Activated T-helper 1 cell treated with anti-CD3 and anti-CD28 coated beads, Interleukin-12 subunit alpha, Interleukin-12 subunit beta, Interleukin-2, Interleukin-4 antibody, amounts not matched to agents 30 ng/mL and 10 ng/mL and 1 ng/mL, durations not matched to agents 14 hours and 24 hours and 36 hours (primary cell): Measurements from ENCODE around the gene GPR152. TPM values are rescaled to one million over a fixed set of nuclear protein-coding genes. Genes with fewer than 3 reads are reported as not detected.

Experiments
- DNase-seq: peaks from one replicate; pipeline ENCODE4 v3.0.0; 2021; ENCODE audit warnings: low spot score
- H3K27ac Mint-ChIP-seq: one replicate; pipeline ENCODE4 v1.8.0; 2021; ENCODE audit warnings: mild to moderate bottlenecking, mixed read lengths
- H3K27me3 Mint-ChIP-seq: one replicate; pipeline ENCODE4 v1.8.0; 2022; ENCODE audit warnings: mild to moderate bottlenecking, moderate library complexity, mixed read lengths; ENCODE audit not compliant: insufficient read depth
- H3K36me3 Mint-ChIP-seq: one replicate; pipeline ENCODE4 v1.8.0; 2021; ENCODE audit warnings: low read depth, mixed read lengths
- H3K4me1 Mint-ChIP-seq: one replicate; pipeline ENCODE4 v1.8.0; 2021; ENCODE audit warnings: low read depth, mixed read lengths
- H3K4me3 Mint-ChIP-seq: one replicate; pipeline ENCODE4 v1.8.0; 2021; ENCODE audit warnings: mild to moderate bottlenecking, moderate library complexity, mixed read lengths
- H3K9me3 Mint-ChIP-seq: one replicate; pipeline ENCODE4 v1.8.0; 2021; ENCODE audit warnings: mixed read lengths
- intact Hi-C: fragments of 100-400 bp; cut with micrococcal nuclease; formaldehyde crosslinking; loops from one replicate; pipeline ENCODE4 v1.15.1; 2024
- total RNA-seq: library from RNA; stranded (reverse); gene quantifications from 2 replicates; pipeline ENCODE4 v1.2.3, GENCODE V29; 2022

GPR152 gene
- total RNA-seq, 1 donor from 2014 or later, result not detected

DNA sequence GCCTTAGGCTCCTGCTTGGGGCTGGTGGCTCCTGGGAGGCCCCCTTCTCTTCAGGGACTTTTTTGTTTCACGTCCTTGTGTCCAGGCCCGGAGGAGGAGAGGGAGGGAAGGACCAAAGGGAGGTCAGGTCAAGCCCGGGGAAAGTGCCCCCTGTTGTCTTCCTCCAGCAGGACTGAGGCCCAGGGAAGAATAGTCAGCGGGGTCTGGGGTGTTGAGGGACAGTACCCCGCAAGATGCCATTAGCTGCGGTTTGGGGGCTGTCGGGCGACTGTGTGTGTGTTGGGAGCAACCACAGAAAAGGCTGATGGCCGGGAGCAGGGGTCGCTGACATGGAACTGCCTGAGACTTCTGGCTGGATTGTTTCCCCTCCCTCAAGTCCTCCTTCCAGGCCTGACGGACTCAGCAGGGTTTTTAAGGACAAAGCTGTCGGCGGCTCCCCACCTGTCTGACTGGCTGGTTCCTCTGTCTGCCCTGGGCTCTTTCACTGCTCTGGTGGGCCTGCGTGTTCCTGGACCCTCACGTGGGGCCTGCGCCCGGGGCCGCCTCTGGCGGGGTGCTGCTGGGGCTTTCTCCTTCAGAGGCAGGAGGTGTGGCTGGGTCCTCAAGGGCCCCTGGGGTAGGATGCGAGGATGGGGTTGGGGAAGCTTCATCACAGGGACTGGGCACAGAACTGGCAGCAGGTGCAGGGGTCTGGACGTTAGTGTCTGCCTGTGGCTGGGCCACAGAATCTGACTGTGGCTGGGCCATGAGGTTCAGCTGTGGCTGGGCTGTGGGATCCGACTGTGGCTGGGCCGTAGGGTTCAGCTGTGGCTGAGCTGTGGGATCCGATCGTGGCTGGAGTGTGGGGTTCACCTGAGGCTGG, 1.5 kb downstream of the GPR152 start:
- intact Hi-C loops, result no loop called here

GRCh38 chr11:67449116-67449844, 3.2 kb downstream of the GPR152 start:
- intact Hi-C loops, result no loop called here

More for the DNA sequence above, 1.5 kb downstream of the GPR152 start:
- H3K4me1 Mint-ChIP-seq, result peaks cover 17% of the 10 kb centered on the region
- H3K36me3 Mint-ChIP-seq, result no peaks in the 10 kb centered on the region
- H3K27me3 Mint-ChIP-seq, result peaks cover 3% of the 10 kb centered on the region
- H3K27ac Mint-ChIP-seq, result peak overlapping the region; percentile 7
- no peak overlapping the region for H3K4me3 Mint-ChIP-seq
- H3K9me3 Mint-ChIP-seq, result no peaks in the 10 kb centered on the region
- no peak for DNase-seq

DNA sequence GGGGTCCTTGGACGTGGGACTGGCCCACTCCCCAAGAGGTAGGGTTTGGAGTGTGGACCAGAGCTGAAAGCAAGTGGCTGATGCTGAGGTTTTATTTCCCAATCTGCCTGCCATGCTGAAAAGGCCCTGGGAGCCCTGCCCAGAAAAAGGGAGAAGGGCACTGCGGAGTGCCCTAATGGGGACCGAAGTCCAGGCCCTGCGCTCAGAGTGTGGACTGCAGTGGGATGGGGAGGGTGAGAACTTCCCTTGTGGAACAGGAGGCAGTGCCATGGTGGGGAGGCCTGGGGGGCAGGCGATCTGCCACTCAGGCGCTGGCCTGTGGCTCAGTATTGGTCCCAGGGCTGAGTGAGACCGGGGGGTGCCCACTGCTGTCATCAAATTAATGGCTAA, 4.3 kb downstream of the GPR152 start:
- Mint-ChIP-seq H3K4me1 (peaks cover 32% of the 10 kb centered on the region), H3K27ac (no peak overlapping the region), H3K36me3 (no peaks in the 10 kb centered on the region), H3K27me3 (peaks cover 3% of the 10 kb centered on the region), H3K9me3 (no peaks in the 10 kb centered on the region), H3K4me3 (no peak overlapping the region)
- no peak for DNase-seq
- intact Hi-C loops, result no loop called here

More at GRCh38 chr11:67449116-67449844, 3.2 kb downstream of the GPR152 start:
- H3K4me1 Mint-ChIP-seq, result peaks cover 32% of the 10 kb centered on the region
- H3K27me3 Mint-ChIP-seq, result peaks cover 3% of the 10 kb centered on the region
- no peaks in the 10 kb centered on the region for H3K36me3 Mint-ChIP-seq
- no peak overlapping the region for H3K27ac Mint-ChIP-seq
- no peak for DNase-seq
- no peaks in the 10 kb centered on the region for H3K9me3 Mint-ChIP-seq
- no peak overlapping the region for H3K4me3 Mint-ChIP-seq

DNA sequence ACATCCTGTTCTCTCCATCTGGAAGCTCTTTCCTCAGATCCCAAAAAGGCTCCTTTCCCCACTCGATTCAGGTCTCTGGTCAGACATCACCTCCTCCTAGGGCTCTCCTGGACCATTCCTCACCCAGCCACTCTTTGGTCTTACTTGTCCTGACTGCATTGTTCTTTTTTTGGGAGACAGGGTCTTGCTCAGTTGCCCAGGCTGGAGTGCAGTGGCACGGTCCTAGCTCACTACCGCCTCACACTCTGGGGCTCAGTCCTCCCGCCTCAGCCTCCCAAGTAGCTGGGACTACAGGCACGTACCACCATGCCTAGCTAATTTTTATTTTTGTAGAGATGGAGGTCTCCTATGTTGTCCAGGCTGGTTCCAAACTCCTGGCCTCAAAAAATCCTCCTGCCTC, 7.0 kb downstream of the GPR152 start:
- intact Hi-C loops, result no loop called here
- Mint-ChIP-seq H3K9me3 (no peaks in the 10 kb centered on the region), H3K36me3 (no peaks in the 10 kb centered on the region), H3K27ac (peak overlapping the region; percentile 91), H3K4me3 (peak overlapping the region; percentile 78), H3K27me3 (peaks cover 3% of the 10 kb centered on the region), H3K4me1 (peaks cover 40% of the 10 kb centered on the region)
- no peak for DNase-seq

DNA sequence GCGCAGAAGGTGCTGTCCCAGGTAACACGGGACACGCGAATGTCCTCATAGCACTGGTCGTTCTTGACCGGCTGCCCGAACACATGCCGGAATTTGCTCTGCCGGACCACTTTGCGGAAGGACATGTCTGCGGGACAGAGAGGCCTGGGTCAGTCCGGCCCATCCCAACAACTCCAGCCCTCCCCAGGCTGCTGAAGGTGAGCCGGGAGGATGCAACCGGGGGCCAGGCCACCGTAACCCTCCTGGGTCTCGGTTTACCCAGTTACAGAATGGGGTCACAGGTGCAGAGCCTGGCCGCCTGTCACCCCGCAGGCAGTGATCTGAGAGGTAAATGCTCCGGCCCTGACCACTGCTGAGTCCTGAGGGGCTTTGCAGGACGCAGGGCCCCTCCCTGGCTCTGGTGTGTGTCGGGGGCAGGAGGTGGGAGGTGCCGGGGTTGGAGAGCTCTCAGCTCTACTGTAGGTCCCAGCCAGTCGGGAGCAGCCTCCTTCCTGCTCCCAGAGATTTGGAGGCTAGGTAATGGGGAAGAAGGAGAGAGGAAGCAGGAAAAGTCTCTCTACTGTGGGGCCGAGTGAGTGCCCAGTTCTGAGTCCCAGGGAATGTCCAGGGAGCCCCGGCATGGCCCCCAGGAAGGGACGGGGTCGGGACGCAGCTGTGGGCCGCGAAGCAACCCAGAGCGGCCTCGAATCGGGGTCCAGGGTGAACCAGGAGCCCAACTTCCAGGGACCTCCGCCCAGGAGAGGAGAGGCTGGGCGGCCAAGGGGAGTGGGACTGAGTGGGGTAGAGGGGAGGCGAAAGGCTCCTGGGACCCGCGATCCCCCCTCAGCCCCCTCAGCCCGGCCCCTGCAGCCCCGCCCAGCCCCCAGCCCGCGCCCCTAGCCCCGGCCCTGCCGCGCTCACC, 9.8 kb downstream of the GPR152 start:
- H3K27ac Mint-ChIP-seq, result peak overlapping the region; percentile 77
- no peaks in the 10 kb centered on the region for H3K27me3 Mint-ChIP-seq
- H3K9me3 Mint-ChIP-seq, result no peaks in the 10 kb centered on the region
- H3K4me1 Mint-ChIP-seq, result peaks cover 52% of the 10 kb centered on the region
- no peak for DNase-seq
- H3K36me3 Mint-ChIP-seq, result peaks cover 10% of the 10 kb centered on the region
- intact Hi-C loops, result loop anchor here (1.0 kb wide), 1 partner anchor 27 kb away; the partner anchor contains the start of gene TMEM134
- peak overlapping the region; percentile 75 for H3K4me3 Mint-ChIP-seq

- Mint-ChIP-seq H3K27ac (peak overlapping the region; percentile 77), H3K4me3 (peak overlapping the region; percentile 75)
Measured at GRCh38 chr11:67441731-67442351, 10.7 kb downstream of the GPR152 start.

DNA sequence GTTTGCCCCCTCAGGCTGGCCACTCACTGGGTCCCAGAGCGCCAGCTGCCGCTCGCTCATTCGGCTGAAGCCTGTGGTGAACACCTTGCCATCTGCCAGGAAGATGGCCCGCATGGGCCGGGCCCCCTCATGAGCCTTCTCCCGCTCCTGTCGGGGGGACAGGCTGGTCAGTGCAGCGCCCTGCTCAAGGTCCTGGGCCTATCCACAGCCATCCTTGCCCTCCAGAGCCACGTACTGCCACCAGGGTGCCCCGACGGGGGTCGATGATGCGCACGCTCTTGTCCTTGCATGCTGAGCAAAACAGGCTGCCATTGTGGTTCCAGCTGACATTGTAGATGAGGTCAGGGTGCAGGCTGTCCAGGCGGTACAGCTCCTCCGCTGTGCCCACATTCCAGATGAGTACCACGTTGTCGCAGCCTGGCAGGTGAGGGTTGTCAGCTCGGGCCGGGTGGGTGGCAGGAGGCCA, 11.4 kb downstream of the GPR152 start:
- H3K27me3 Mint-ChIP-seq, result no peaks in the 10 kb centered on the region
- intact Hi-C loops, result no loop called here
- DNase-seq, result no peak

More at GRCh38 chr11:67441731-67442351, 10.7 kb downstream of the GPR152 start:
- DNase-seq, result no peak
- Mint-ChIP-seq H3K9me3 (no peaks in the 10 kb centered on the region), H3K27me3 (no peaks in the 10 kb centered on the region), H3K4me1 (peaks cover 47% of the 10 kb centered on the region), H3K36me3 (peaks cover 12% of the 10 kb centered on the region)
- intact Hi-C loops, result no loop called here

DNA sequence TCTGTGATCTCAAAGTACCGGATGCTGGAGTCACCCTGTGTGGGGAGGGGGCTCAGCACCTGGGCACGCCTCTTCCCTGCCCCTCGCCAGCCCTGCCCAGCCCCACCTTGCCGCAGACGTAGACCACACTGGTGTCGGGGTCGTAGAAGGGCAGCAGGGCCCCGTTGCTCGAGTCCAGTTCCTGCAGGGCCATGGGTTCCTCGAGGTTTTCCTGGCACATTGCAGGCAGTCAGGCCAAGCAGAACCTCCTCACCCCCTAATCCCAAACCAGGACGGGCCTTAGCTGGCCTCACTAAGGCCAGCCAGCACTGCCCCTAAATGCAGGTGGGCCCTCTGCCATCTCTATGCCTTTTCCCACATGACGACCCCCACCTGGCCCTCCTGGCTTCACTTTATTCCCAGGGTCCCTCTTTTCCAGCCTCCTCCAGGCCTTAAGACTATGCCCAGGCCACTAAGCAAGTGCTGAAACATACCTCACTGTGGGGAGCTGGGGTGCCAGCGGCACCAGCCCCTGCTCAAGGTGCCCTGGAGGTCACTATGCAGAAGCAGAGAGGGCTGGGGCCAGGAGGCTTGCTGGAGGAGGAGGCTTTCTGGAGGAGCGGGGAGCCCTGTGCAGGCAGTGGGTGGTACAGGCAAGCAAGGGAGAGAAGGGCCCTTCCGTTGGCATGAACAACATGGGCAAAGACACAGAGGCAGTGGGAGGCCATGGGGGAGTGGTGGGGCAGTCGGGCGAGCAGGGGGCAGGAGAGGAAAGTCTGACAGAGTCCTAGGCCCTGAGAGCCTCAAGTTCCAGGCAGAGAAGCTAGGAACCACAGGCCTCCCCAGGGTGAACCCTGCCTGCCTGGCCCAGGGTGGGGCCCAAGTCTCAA, 12.1 kb downstream of the GPR152 start:
- Mint-ChIP-seq H3K4me3 (peak overlapping the region; percentile 90), H3K36me3 (peaks cover 17% of the 10 kb centered on the region), H3K4me1 (peaks cover 39% of the 10 kb centered on the region), H3K27ac (peak overlapping the region; percentile 97), H3K27me3 (no peaks in the 10 kb centered on the region), H3K9me3 (no peaks in the 10 kb centered on the region)
- DNase-seq, result no peak
- intact Hi-C loops, result no loop called here

More for the DNA sequence above, 11.4 kb downstream of the GPR152 start:
- H3K9me3 Mint-ChIP-seq, result no peaks in the 10 kb centered on the region
- H3K27ac Mint-ChIP-seq, result peak overlapping the region; percentile 97
- H3K4me3 Mint-ChIP-seq, result no peak overlapping the region
- H3K36me3 Mint-ChIP-seq, result peaks cover 16% of the 10 kb centered on the region
- peaks cover 45% of the 10 kb centered on the region for H3K4me1 Mint-ChIP-seq

DNA sequence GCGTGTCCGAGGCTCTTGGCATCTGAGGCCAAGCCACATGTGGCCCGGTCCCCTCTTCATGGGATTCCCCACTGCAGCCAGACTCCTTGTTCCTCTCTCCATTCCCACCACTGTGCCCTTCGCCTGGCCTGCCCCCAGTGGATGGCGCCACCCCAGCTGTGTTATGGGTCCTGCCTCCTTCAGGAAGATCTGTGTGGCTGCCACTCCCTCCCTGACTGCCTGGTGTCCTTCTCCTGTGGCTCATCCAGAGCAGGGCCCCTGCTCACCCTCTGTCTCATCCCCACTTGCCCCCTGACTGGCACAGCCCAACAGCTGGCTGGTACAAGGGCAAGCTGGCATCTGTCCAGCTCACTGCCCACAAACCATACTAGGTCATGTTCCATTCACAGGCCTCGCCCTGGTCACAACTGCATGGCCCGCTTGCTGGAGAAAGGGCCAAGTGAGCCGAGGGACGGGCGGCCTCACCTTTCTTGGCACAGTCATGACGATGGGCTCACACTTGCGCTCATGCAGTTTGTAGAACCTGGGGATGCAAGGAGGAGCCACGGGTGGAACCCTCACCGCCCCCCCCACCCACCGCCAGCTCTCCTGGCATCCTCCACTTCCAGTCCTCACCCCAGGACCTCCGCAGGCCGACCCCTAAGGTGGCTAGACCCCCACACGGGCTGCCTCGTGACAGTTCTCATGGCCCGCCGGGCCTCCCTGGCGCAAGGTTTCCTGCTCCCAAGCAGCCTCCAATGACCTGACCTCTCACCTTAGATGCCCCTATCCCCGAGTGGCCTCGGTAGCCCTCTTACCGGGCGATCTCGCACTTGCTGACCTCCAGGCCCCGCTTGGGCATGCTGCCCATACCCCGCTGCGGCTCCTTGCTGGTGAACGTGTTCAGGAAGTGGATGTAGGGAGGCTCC, 13.0 kb downstream of the GPR152 start:
- Mint-ChIP-seq H3K9me3 (no peaks in the 10 kb centered on the region), H3K27ac (peak overlapping the region; percentile 97), H3K4me3 (peak overlapping the region; percentile 90), H3K4me1 (peaks cover 33% of the 10 kb centered on the region), H3K36me3 (peaks cover 21% of the 10 kb centered on the region), H3K27me3 (no peaks in the 10 kb centered on the region)
- intact Hi-C loops, result loop anchor here (2.0 kb wide), 2 partner anchors 19 to 29 kb away; partner anchors contain the start of gene TMEM134
- DNase-seq, result peak; percentile 31

DNA sequence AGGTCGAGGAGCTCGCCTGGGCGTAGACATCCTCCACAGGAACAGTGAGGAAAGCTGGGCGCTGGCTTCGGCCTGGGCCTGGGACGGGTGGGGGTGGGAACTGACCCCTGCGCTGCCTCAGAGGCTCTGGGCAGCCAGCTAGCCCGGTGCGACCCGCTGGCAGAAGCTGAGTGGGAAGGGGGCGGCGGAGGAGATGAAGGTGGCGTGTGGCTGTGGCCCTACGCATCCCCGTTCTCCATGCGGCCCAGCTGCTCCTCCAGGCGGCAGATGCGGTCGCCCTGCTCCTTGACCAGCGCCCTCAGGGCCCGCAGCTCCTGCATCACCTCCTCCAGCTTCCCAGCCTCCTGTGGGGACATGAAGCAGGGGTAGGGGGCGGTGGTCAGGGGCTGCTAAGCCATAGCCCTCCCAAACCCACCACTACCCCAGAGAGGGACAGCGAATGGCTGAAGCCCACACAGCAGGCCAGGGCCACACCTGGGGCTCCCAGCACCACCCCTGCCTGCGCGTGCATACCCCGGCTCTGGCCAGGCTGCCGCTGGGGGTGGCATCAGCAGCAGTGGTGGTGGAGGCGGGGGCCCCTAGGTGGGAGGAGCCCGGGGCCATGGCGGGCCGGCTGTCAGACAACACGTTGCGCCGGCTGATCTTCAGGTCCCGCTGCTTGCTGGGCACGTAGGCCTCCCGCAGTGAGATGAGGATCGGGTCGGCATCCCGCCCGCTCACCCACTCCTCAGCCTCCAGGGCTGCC, 14.2 kb downstream of the GPR152 start:
- intact Hi-C loops, result loop anchor here (1.0 to 2.0 kb wide), 3 partner anchors 18 to 68 kb away; partner anchors contain the start of gene TMEM134
- H3K36me3 Mint-ChIP-seq, result peaks cover 23% of the 10 kb centered on the region
- peaks cover 33% of the 10 kb centered on the region for H3K4me1 Mint-ChIP-seq
- peak overlapping the region; percentile 97 for H3K27ac Mint-ChIP-seq
- no peaks in the 10 kb centered on the region for H3K27me3 Mint-ChIP-seq
- no peaks in the 10 kb centered on the region for H3K9me3 Mint-ChIP-seq
- H3K4me3 Mint-ChIP-seq, result peak overlapping the region; percentile 90
- DNase-seq, result peak; percentile 72
